Osteoblast (primary cell): ENCODE measurements around the gene HIVEP2. TPM values are rescaled to one million over a fixed set of nuclear protein-coding genes. Genes with fewer than 3 reads are reported as not detected.

ENCODE experiments used
- DNase-seq: peaks from one replicate; pipeline ENCODE4 v3.0.0; 2011; ENCODE audit warnings: low spot score, mixed read lengths; ENCODE audit not compliant: insufficient read length; ENCODE audit errors: missing footprints
- H2AFZ ChIP-seq: 2 replicates; pipeline ENCODE4 v1.6.0; 2011; ENCODE audit warnings: mild to moderate bottlenecking, low read length
- H3K27ac ChIP-seq: 2 replicates; pipeline ENCODE4 v1.5.1; 2011; ENCODE audit warnings: mild to moderate bottlenecking, low read depth, low read length, moderate library complexity
- H3K27me3 ChIP-seq: 2 replicates; pipeline ENCODE4 v1.6.0; 2012; ENCODE audit warnings: mild to moderate bottlenecking, control low read depth, inconsistent platforms, low read length, moderate library complexity; ENCODE audit not compliant: insufficient read depth
- H3K36me3 ChIP-seq: 2 replicates; pipeline ENCODE4 v1.5.1; 2011; ENCODE audit warnings: mild to moderate bottlenecking, low read length, control low read depth, moderate library complexity; ENCODE audit not compliant: insufficient read depth
- H3K4me1 ChIP-seq: 2 replicates; pipeline ENCODE4 v1.5.1; 2011; ENCODE audit warnings: mild to moderate bottlenecking, low read length, control low read depth, moderate library complexity; ENCODE audit not compliant: insufficient read depth
- H3K4me2 ChIP-seq: 2 replicates; pipeline ENCODE4 v1.6.0; 2011; ENCODE audit warnings: mild to moderate bottlenecking, low read length; ENCODE audit not compliant: insufficient read depth
- H3K4me3 ChIP-seq: fragments of 200-600 bp; sonication (generic); 3 replicates; pipeline ENCODE4 v1.5.1; 2012; ENCODE audit warnings: mild to moderate bottlenecking, low read length, inconsistent platforms; ENCODE audit not compliant: insufficient read depth
- H3K79me2 ChIP-seq: 2 replicates; pipeline ENCODE4 v1.6.0; 2012; ENCODE audit warnings: mild to moderate bottlenecking, low read length, control low read depth, inconsistent platforms; ENCODE audit not compliant: insufficient read depth
- H3K9me3 ChIP-seq: 2 replicates; pipeline ENCODE4 v1.5.1; 2011; ENCODE audit warnings: low read depth, low read length, control low read depth
- H4K20me1 ChIP-seq: 2 replicates; pipeline ENCODE4 v1.6.0; 2012; ENCODE audit warnings: mild to moderate bottlenecking, low read length, control low read depth; ENCODE audit not compliant: insufficient read depth
- total RNA-seq: library from RNA; depleted of rRNA; stranded (reverse); fragments of >200 nt; gene quantifications from 2 replicates; pipeline ENCODE4 v1.2.3, GENCODE V29; 2012
- TF ChIP-seq, protein P1 (sequence below): IDR thresholded peaks from 2 replicates; pipeline ENCODE4 v1.5.1; 2011; ENCODE audit warnings: mild to moderate bottlenecking, low read depth, low read length, moderate library complexity; ENCODE audit errors: extremely low read depth

Gene HIVEP2
- total RNA-seq, 1 donor = 30.4 TPM

DNA sequence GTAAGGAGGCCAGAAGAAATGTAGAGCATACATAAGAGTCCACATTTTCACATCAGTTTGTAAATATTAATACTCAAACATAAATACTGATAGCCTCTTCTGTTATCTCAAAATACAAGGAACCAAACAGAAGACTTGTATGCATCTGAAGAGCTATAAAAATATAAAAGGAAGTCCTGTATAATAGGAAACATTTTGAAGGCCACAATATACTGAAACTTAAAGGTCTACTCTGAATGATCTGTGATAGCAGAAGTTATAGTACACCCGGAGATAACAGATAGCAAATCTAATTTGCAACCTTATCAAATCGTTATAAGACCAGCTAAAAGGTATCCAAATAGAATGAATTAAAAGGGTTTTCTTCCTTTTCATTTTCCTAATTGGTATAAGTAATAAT lies 111.2 kb downstream of the HIVEP2 start:
- Histone ChIP-seq H2AFZ (no peak overlapping the region), H3K27me3 (no peaks in the 10 kb centered on the region), H4K20me1 (no peaks in the 10 kb centered on the region), H3K36me3 (no peaks in the 10 kb centered on the region), H3K79me2 (peaks cover 56% of the 10 kb centered on the region), H3K27ac (peak overlapping the region; percentile 72), H3K4me1 (peaks cover 26% of the 10 kb centered on the region), H3K4me2 (peak overlapping the region; percentile 63), H3K4me3 (no peak overlapping the region), H3K9me3 (no peaks in the 10 kb centered on the region)
- TF ChIP-seq, protein P1, sequence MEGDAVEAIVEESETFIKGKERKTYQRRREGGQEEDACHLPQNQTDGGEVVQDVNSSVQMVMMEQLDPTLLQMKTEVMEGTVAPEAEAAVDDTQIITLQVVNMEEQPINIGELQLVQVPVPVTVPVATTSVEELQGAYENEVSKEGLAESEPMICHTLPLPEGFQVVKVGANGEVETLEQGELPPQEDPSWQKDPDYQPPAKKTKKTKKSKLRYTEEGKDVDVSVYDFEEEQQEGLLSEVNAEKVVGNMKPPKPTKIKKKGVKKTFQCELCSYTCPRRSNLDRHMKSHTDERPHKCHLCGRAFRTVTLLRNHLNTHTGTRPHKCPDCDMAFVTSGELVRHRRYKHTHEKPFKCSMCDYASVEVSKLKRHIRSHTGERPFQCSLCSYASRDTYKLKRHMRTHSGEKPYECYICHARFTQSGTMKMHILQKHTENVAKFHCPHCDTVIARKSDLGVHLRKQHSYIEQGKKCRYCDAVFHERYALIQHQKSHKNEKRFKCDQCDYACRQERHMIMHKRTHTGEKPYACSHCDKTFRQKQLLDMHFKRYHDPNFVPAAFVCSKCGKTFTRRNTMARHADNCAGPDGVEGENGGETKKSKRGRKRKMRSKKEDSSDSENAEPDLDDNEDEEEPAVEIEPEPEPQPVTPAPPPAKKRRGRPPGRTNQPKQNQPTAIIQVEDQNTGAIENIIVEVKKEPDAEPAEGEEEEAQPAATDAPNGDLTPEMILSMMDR = no peak
- no peak for DNase-seq

DNA sequence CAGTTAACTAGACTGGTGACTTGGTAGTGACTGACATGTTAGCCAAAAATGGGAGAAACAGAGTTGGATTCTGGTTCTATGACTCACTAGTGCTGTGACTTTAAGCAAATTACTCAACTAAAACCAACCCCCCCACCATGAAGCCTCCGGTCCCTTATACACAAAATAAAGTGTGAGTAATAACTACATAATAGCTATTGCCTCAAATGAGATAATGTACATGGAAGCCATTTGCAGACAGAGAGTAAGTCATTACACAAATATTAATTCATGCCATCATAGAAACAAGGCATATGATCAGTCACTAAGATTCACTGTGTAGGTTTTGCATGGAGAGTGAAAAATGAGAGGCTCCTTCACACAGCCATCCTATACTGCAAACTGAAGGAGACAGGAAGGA lies 111.9 kb downstream of the HIVEP2 start:
- TF ChIP-seq, protein P1 = no peak
- Histone ChIP-seq H3K27ac (peak overlapping the region; percentile 72), H2AFZ (no peak overlapping the region), H3K4me2 (peak overlapping the region; percentile 63), H3K27me3 (no peaks in the 10 kb centered on the region), H3K9me3 (no peaks in the 10 kb centered on the region), H3K36me3 (no peaks in the 10 kb centered on the region), H4K20me1 (no peaks in the 10 kb centered on the region), H3K4me1 (peaks cover 25% of the 10 kb centered on the region), H3K4me3 (no peak overlapping the region), H3K79me2 (peaks cover 49% of the 10 kb centered on the region)
- peak; percentile 83 for DNase-seq

DNA sequence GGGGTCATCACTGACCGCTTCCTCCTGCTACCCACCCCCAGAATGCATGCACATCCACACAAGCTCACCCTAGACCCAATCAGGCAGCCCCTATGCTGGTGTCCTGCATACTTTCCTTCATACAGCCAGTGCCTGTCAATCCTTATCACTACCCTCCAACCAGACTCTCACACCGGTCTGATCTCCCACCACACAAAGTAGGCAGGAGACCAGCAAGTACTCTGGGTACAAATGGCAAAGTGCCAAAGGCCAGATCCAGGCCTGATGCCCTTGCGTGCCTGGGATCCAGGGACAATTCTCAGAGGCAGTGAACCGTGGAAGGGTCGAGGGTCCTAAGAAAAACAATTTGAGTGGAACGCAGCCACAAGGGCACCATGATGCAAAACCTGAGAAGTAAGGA lies 114.2 kb downstream of the HIVEP2 start:
- Histone ChIP-seq H3K4me1 (peaks cover 25% of the 10 kb centered on the region), H3K4me3 (no peak overlapping the region), H2AFZ (no peak overlapping the region), H3K27ac (peak overlapping the region; percentile 33), H3K9me3 (no peaks in the 10 kb centered on the region), H3K79me2 (peaks cover 41% of the 10 kb centered on the region), H3K27me3 (no peaks in the 10 kb centered on the region), H4K20me1 (no peaks in the 10 kb centered on the region), H3K36me3 (no peaks in the 10 kb centered on the region), H3K4me2 (no peak overlapping the region)
- DNase-seq = no peak
- TF ChIP-seq, protein P1 = no peak

DNA sequence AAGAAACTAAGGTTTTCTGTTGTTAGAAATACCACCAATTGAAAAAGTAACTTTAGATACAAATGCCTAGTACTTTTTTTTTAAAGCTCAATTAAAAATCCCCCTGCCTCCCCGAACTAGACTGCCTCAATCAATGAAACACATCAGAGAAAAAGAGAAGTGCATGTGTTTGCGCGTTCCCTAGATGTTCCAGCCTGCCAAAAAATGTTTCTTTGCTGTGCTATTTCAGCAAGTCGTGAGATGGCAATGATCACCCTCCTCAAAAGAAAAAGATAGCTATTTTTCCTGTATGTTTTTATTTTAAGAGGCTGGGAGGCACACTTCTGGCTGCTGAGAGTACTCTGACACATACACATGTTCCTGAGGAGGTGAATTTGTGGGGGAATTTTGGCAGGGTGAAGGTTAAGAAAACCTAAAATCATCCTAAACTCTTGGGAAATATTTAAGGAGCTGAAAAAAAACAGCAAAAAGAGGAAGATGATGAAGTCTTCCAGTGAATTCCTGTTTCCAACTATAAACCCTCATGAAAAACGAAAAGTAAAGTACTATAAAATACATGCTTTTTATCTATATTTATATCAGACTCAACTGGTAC lies 114.8 kb downstream of the HIVEP2 start:
- no peak overlapping the region for H2AFZ ChIP-seq
- no peak overlapping the region for H3K4me2 ChIP-seq
- peak overlapping the region; percentile 33 for H3K27ac ChIP-seq
- DNase-seq = peak; percentile 42
- H3K4me3 ChIP-seq = no peak overlapping the region
- H3K9me3 ChIP-seq = no peaks in the 10 kb centered on the region
- peaks cover 36% of the 10 kb centered on the region for H3K79me2 ChIP-seq
- H3K36me3 ChIP-seq = no peaks in the 10 kb centered on the region
- no peaks in the 10 kb centered on the region for H3K27me3 ChIP-seq
- H4K20me1 ChIP-seq = no peaks in the 10 kb centered on the region
- TF ChIP-seq, protein P1 = no peak
- H3K4me1 ChIP-seq = peaks cover 25% of the 10 kb centered on the region
